HepG2 (cell line): ENCODE results near the gene ZDHHC14. TPM values are rescaled to one million over a fixed set of nuclear protein-coding genes. Genes with fewer than 3 reads are reported as not detected.
A peak's percentile ranks its signal among the peaks of the same experiment; 100 is the strongest.

ENCODE experiments used
- DDIT3 ChIP-seq: sonication (generic); formaldehyde crosslinking; IDR thresholded peaks from 2 replicates; pipeline ENCODE4 v1.4.0; 2020; ENCODE audit warnings: mild to moderate bottlenecking, missing genetic modification reagents
- ELF3 ChIP-seq: IDR thresholded peaks from 2 replicates; pipeline ENCODE4 v1.6.1; 2016; ENCODE audit warnings: missing genetic modification reagents, missing compliant biosample characterization
- ELF4 ChIP-seq: sonication (generic); formaldehyde crosslinking; IDR thresholded peaks from 2 replicates; pipeline ENCODE4 v1.5.0; 2020; ENCODE audit warnings: missing genetic modification reagents, mild to moderate bottlenecking, moderate library complexity, borderline replicate concordance
- FOXK2 ChIP-seq: fragments of 450-650 bp; IDR thresholded peaks from 2 replicates; pipeline ENCODE4 v1.6.1; 2016
- HMGXB4 ChIP-seq, 2 experiments: sonication (generic) in 1 of 2; formaldehyde crosslinking in 1 of 2; IDR thresholded peaks; 2 replicates each; pipeline versions ENCODE4 v1.4.0 to v1.6.1; 2018 to 2020; ENCODE audit warnings: missing genetic modification reagents in 2 of 2, borderline replicate concordance in 1 of 2, low read depth in 1 of 2, mild to moderate bottlenecking in 1 of 2, missing biosample characterization in 1 of 2
- NFE2 ChIP-seq: sonication (generic); formaldehyde crosslinking; IDR thresholded peaks from 2 replicates; pipeline ENCODE4 v1.4.0; 2020; ENCODE audit warnings: missing genetic modification reagents
- NFIB ChIP-seq: sonication (generic); formaldehyde crosslinking; IDR thresholded peaks from 2 replicates; pipeline ENCODE4 v1.9.0; 2021; ENCODE audit warnings: missing genetic modification reagents, mild to moderate bottlenecking, borderline replicate concordance
- NONO ChIP-seq, 2 experiments: fragments of 450-650 bp in 1 of 2; sonication (generic) in 1 of 2; formaldehyde crosslinking in 1 of 2; IDR thresholded peaks in 1 of 2; conservative IDR thresholded peaks in 1 of 2; 2 replicates each; pipeline versions ENCODE4 v1.6.1 to v1.8.0; 2017 to 2022; ENCODE audit warnings: mild to moderate bottlenecking in 1 of 2, missing genetic modification reagents in 1 of 2, moderate library complexity in 1 of 2
- RELA ChIP-seq: sonication (generic); formaldehyde crosslinking; IDR thresholded peaks from 2 replicates; pipeline ENCODE4 v1.4.0; 2020; ENCODE audit warnings: missing genetic modification reagents
- ZNF274 ChIP-seq: sonication (generic); formaldehyde crosslinking; IDR thresholded peaks from 2 replicates; pipeline ENCODE4 v1.5.1; 2020; ENCODE audit warnings: mild to moderate bottlenecking, missing genetic modification reagents
- ZNF572 ChIP-seq: sonication (generic); formaldehyde crosslinking; IDR thresholded peaks from 2 replicates; pipeline ENCODE4 v1.5.1; 2020; ENCODE audit warnings: mild to moderate bottlenecking, missing genetic modification reagents
- ZNF619 ChIP-seq: sonication (generic); formaldehyde crosslinking; IDR thresholded peaks from 2 replicates; pipeline ENCODE4 v1.4.0; 2020; ENCODE audit warnings: mild to moderate bottlenecking, missing genetic modification reagents
- ZNF639 ChIP-seq: conservative IDR thresholded peaks from 2 replicates; pipeline ENCODE4 v1.6.1; 2018; ENCODE audit warnings: missing genetic modification reagents
- ZSCAN31 ChIP-seq: sonication (generic); formaldehyde crosslinking; IDR thresholded peaks from 2 replicates; pipeline ENCODE4 v1.5.0; 2020; ENCODE audit warnings: low read depth, mild to moderate bottlenecking, missing genetic modification reagents
- polyA plus RNA-seq, 8 experiments: library from polyadenylated mRNA; depleted of rRNA in 3 of 8; stranded (reverse) in 7 of 8; unstranded in 1 of 8; fragments of >200 nt; fragmentation: Illumina TruSeq in 4 of 8; extraction: Trizol in 4 of 8; gene quantifications; 2 replicates each; pipeline versions ENCODE4 v1.2.1 to v1.2.3, GENCODE V29; 2011 to 2016; ENCODE audit warnings: low read depth in 4 of 8, missing spikeins in 1 of 8, mixed read lengths in 1 of 8; ENCODE audit not compliant: insufficient read depth in 1 of 8
- total RNA-seq, 5 experiments: library from RNA; depleted of rRNA; stranded (reverse); fragments of >200 nt; fragmentation: Illumina TruSeq; extraction: Trizol; gene quantifications; 2 replicates each; pipeline ENCODE4 v1.2.3, GENCODE V29; 2016; ENCODE audit warnings: low read depth in 1 of 5
- TF ChIP-seq, protein P1 (sequence below), 2 experiments: fragments of 450-650 bp in 1 of 2; sonication (generic) in 1 of 2; formaldehyde crosslinking in 1 of 2; IDR thresholded peaks; 2 replicates each; pipeline versions ENCODE4 v1.6.1 to v1.8.0; 2016 to 2022; ENCODE audit warnings: antibody characterized with exemption in 1 of 2, mild to moderate bottlenecking in 1 of 2, missing genetic modification reagents in 1 of 2

Gene ZDHHC14
- total and polyA plus RNA-seq, 2 of the 13 experiments (the other 11 are each of a cell fraction or from before 2014, with no cell fraction given), result 3.7 to 9.5 TPM

- TF ChIP-seq, protein P1, sequence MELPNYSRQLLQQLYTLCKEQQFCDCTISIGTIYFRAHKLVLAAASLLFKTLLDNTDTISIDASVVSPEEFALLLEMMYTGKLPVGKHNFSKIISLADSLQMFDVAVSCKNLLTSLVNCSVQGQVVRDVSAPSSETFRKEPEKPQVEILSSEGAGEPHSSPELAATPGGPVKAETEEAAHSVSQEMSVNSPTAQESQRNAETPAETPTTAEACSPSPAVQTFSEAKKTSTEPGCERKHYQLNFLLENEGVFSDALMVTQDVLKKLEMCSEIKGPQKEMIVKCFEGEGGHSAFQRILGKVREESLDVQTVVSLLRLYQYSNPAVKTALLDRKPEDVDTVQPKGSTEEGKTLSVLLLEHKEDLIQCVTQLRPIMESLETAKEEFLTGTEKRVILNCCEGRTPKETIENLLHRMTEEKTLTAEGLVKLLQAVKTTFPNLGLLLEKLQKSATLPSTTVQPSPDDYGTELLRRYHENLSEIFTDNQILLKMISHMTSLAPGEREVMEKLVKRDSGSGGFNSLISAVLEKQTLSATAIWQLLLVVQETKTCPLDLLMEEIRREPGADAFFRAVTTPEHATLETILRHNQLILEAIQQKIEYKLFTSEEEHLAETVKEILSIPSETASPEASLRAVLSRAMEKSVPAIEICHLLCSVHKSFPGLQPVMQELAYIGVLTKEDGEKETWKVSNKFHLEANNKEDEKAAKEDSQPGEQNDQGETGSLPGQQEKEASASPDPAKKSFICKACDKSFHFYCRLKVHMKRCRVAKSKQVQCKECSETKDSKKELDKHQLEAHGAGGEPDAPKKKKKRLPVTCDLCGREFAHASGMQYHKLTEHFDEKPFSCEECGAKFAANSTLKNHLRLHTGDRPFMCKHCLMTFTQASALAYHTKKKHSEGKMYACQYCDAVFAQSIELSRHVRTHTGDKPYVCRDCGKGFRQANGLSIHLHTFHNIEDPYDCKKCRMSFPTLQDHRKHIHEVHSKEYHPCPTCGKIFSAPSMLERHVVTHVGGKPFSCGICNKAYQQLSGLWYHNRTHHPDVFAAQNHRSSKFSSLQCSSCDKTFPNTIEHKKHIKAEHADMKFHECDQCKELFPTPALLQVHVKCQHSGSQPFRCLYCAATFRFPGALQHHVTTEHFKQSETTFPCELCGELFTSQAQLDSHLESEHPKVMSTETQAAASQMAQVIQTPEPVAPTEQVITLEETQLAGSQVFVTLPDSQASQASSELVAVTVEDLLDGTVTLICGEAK (IDR thresholded peaks at IDR 0.05), result no peak
- TF ChIP-seq, protein P1 (CRISPR knock-in tag; IDR thresholded peaks at IDR 0.05), result 0 out of 2 replicates have a peak, but pooled peaks have one; percentile 45
- TF ChIP-seq ZNF274 (peak; percentile 71; the same call in 1 of the 2 replicates), NFE2 (CRISPR knock-in tag) (no peak), ZNF572 (CRISPR knock-in tag) (no peak), NFIB (CRISPR knock-in tag) (no peak), RELA (CRISPR knock-in tag) (no peak), ZSCAN31 (CRISPR knock-in tag) (no peak), HMGXB4 (CRISPR knock-in tag; IDR thresholded peaks at IDR 0.05; ENCODE audit: borderline replicate concordance in 1 of 2, low read depth in 1 of 2) (0 out of 4 replicates have a peak, but pooled peaks of 1 of the 2 experiments have one; percentile 20), ELF3 (CRISPR knock-in tag) (peak; percentile 72), FOXK2 (no peak), ZNF619 (CRISPR knock-in tag) (no peak), ZNF639 (CRISPR knock-in tag) (no peak), DDIT3 (CRISPR knock-in tag) (no peak), NONO (IDR thresholded peaks at IDR 0.05) (no peak), NONO (CRISPR knock-in tag; conservative IDR thresholded peaks at IDR 0.05) (no peak), ELF4 (CRISPR knock-in tag) (no peak)
These were observed 133.9 kb downstream of the ZDHHC14 start (continued) for GRCh38 chr6:157514659-157515496.
